GM12878 (cell line): ENCODE results near the gene GVQW3. TPM values are rescaled to one million over a fixed set of nuclear protein-coding genes. Genes with fewer than 3 reads are reported as not detected.

ENCODE experiments used
- BMI1 ChIP-seq: fragments of 450-650 bp; IDR thresholded peaks from 2 replicates; pipeline ENCODE4 v1.6.1; 2016; ENCODE audit warnings: mild to moderate bottlenecking, moderate library complexity, borderline replicate concordance
- CEBPB ChIP-seq, 2 experiments: fragments of 150-350 bp in 1 of 2; IDR thresholded peaks; 2 replicates each; pipeline ENCODE4 v1.6.1; 2012 to 2014; ENCODE audit warnings: low read depth in 2 of 2, low read length in 2 of 2, borderline replicate concordance in 1 of 2, inconsistent platforms in 1 of 2
- DPF2 ChIP-seq: fragments of 450-650 bp; IDR thresholded peaks from 2 replicates; pipeline ENCODE4 v1.6.1; 2017; ENCODE audit warnings: mild to moderate bottlenecking
- E2F4 ChIP-seq: IDR thresholded peaks from 2 replicates; pipeline ENCODE4 v1.6.1; 2012; ENCODE audit warnings: low read depth, low read length, improper control_type of control experiment
- EZH2 ChIP-seq: IDR thresholded peaks from 2 replicates; pipeline ENCODE4 v1.6.1; 2012; ENCODE audit warnings: low read depth, mild to moderate bottlenecking, control low read depth, inconsistent platforms, low read length, borderline replicate concordance; ENCODE audit not compliant: control insufficient read depth
- HDGF ChIP-seq: fragments of 450-650 bp; IDR thresholded peaks from 2 replicates; pipeline ENCODE4 v1.6.1; 2016; ENCODE audit warnings: antibody characterized with exemption
- NFYA ChIP-seq: IDR thresholded peaks from 2 replicates; pipeline ENCODE4 v1.6.1; 2011; ENCODE audit warnings: low read depth, mild to moderate bottlenecking, low read length, improper control_type of control experiment, borderline replicate concordance
- SMC3 ChIP-seq: IDR thresholded peaks from 2 replicates; pipeline ENCODE4 v1.6.1; 2011; ENCODE audit warnings: low read length, improper control_type of control experiment, borderline replicate concordance
- ZBTB33 ChIP-seq: fragments of 450-650 bp; IDR thresholded peaks from 2 replicates; pipeline ENCODE4 v1.6.1; 2017; ENCODE audit warnings: mild to moderate bottlenecking
- ZNF217 ChIP-seq: fragments of 450-650 bp; IDR thresholded peaks from 2 replicates; pipeline ENCODE4 v1.6.1; 2017; ENCODE audit warnings: antibody characterized with exemption, mild to moderate bottlenecking
- ZNF274 ChIP-seq: IDR thresholded peaks from one replicate; pipeline ENCODE4 v1.8.0; 2011; ENCODE audit not compliant: insufficient read length, insufficient read depth
- polyA plus RNA-seq, 11 experiments: library from polyadenylated mRNA; depleted of rRNA in 4 of 11; unstranded in 6 of 11; stranded (reverse) in 5 of 11; fragments of >200 nt; fragmentation: Nextera tagmentation in 4 of 11; fragmentation: Illumina TruSeq in 1 of 11; extraction: Ambion mirVana in 4 of 11; extraction: Trizol in 1 of 11; gene quantifications; 1 replicate in 1 of 11; 2 replicates in 10 of 11; pipeline versions ENCODE4 v1.2.1 to v1.2.3, GENCODE V29; 2011 to 2016; ENCODE audit warnings: inconsistent platforms in 2 of 11, missing spikeins in 2 of 11, low read depth in 1 of 11
- total RNA-seq, 4 experiments: library from RNA; depleted of rRNA in 3 of 4; stranded (reverse); fragments of >200 nt in 3 of 4; fragmentation: Illumina TruSeq in 1 of 4; extraction: Trizol in 1 of 4; gene quantifications; 2 replicates each; pipeline versions ENCODE4 v1.2.1 to v1.2.3, GENCODE V29; 2013 to 2021
- TF ChIP-seq, protein P1 (sequence below): fragments of 450-650 bp; IDR thresholded peaks from 2 replicates; pipeline ENCODE4 v1.6.1; 2016; ENCODE audit warnings: mild to moderate bottlenecking, moderate library complexity, borderline replicate concordance
- TF ChIP-seq, protein P2 (sequence below): IDR thresholded peaks from 2 replicates; pipeline ENCODE4 v1.6.1; 2012; ENCODE audit warnings: mild to moderate bottlenecking, low read depth, low read length
- TF ChIP-seq, protein P3 (sequence below): fragments of 450-650 bp; IDR thresholded peaks from 2 replicates; pipeline ENCODE4 v1.6.1; 2016; ENCODE audit warnings: mild to moderate bottlenecking

GVQW3 gene
- total and polyA plus RNA-seq, 10 of the 15 experiments (the other 5 are each of a cell fraction or from before 2014, with no cell fraction given) = 0.13 to 3.3 (median 1.7) TPM

DNA sequence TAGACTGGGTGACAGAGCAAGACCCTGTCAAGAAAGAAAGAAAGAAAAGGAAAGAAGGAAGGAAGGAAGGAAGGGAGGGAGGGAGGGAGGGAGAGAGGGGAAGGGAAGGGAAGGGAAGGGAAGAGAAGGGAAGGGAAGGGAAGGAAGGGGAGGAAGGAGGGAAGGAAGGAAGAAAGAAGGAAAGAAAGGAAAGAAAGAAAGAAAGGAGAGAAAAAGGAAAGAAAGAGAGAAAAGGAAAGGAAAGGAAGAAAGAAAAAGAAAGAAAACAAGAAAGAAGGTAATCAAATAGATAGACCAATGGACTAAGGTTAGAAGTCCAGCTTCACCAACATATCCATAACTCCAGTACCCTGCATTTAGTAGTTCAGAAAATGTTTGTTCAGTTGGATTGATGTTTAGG, 45.5 kb downstream of the GVQW3 start (continued):
- TF ChIP-seq, protein P1, sequence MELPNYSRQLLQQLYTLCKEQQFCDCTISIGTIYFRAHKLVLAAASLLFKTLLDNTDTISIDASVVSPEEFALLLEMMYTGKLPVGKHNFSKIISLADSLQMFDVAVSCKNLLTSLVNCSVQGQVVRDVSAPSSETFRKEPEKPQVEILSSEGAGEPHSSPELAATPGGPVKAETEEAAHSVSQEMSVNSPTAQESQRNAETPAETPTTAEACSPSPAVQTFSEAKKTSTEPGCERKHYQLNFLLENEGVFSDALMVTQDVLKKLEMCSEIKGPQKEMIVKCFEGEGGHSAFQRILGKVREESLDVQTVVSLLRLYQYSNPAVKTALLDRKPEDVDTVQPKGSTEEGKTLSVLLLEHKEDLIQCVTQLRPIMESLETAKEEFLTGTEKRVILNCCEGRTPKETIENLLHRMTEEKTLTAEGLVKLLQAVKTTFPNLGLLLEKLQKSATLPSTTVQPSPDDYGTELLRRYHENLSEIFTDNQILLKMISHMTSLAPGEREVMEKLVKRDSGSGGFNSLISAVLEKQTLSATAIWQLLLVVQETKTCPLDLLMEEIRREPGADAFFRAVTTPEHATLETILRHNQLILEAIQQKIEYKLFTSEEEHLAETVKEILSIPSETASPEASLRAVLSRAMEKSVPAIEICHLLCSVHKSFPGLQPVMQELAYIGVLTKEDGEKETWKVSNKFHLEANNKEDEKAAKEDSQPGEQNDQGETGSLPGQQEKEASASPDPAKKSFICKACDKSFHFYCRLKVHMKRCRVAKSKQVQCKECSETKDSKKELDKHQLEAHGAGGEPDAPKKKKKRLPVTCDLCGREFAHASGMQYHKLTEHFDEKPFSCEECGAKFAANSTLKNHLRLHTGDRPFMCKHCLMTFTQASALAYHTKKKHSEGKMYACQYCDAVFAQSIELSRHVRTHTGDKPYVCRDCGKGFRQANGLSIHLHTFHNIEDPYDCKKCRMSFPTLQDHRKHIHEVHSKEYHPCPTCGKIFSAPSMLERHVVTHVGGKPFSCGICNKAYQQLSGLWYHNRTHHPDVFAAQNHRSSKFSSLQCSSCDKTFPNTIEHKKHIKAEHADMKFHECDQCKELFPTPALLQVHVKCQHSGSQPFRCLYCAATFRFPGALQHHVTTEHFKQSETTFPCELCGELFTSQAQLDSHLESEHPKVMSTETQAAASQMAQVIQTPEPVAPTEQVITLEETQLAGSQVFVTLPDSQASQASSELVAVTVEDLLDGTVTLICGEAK = no peak
- TF ChIP-seq ZNF274 (no peak), ZBTB33 (no peak), DPF2 (no peak), EZH2 (no peak), NFYA (no peak), HDGF (no peak), BMI1 (no peak), E2F4 (no peak), ZNF217 (no peak), SMC3 (no peak), CEBPB (IDR thresholded peaks at IDR 0.05; ENCODE audit: borderline replicate concordance in 1 of 2, low read depth in 2 of 2, low read length in 2 of 2) (no peak)
- TF ChIP-seq, protein P2, sequence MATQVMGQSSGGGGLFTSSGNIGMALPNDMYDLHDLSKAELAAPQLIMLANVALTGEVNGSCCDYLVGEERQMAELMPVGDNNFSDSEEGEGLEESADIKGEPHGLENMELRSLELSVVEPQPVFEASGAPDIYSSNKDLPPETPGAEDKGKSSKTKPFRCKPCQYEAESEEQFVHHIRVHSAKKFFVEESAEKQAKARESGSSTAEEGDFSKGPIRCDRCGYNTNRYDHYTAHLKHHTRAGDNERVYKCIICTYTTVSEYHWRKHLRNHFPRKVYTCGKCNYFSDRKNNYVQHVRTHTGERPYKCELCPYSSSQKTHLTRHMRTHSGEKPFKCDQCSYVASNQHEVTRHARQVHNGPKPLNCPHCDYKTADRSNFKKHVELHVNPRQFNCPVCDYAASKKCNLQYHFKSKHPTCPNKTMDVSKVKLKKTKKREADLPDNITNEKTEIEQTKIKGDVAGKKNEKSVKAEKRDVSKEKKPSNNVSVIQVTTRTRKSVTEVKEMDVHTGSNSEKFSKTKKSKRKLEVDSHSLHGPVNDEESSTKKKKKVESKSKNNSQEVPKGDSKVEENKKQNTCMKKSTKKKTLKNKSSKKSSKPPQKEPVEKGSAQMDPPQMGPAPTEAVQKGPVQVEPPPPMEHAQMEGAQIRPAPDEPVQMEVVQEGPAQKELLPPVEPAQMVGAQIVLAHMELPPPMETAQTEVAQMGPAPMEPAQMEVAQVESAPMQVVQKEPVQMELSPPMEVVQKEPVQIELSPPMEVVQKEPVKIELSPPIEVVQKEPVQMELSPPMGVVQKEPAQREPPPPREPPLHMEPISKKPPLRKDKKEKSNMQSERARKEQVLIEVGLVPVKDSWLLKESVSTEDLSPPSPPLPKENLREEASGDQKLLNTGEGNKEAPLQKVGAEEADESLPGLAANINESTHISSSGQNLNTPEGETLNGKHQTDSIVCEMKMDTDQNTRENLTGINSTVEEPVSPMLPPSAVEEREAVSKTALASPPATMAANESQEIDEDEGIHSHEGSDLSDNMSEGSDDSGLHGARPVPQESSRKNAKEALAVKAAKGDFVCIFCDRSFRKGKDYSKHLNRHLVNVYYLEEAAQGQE = no peak
- TF ChIP-seq, protein P3, sequence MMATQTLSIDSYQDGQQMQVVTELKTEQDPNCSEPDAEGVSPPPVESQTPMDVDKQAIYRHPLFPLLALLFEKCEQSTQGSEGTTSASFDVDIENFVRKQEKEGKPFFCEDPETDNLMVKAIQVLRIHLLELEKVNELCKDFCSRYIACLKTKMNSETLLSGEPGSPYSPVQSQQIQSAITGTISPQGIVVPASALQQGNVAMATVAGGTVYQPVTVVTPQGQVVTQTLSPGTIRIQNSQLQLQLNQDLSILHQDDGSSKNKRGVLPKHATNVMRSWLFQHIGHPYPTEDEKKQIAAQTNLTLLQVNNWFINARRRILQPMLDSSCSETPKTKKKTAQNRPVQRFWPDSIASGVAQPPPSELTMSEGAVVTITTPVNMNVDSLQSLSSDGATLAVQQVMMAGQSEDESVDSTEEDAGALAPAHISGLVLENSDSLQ = no peak
